DOHH2 (cell line): ENCODE data around the gene GSTA5.

ENCODE experiments used
- CTCF ChIP-seq: fragments of 200-600 bp; sonication (generic); IDR thresholded peaks from one replicate; pipeline ENCODE4 v1.5.1; 2014; ENCODE audit warnings: antibody characterized with exemption, mild to moderate bottlenecking, low read depth, low read length; ENCODE audit not compliant: poor library complexity, severe bottlenecking
- EZH2phosphoT487 ChIP-seq: fragments of 200-600 bp; sonication (generic); IDR thresholded peaks from 2 replicates; pipeline ENCODE4 v1.6.1; 2017; ENCODE audit warnings: borderline replicate concordance, mild to moderate bottlenecking, antibody characterized with exemption, low read length, moderate library complexity, mixed read lengths

- TF ChIP-seq CTCF: peak; percentile 84
- no peak for TF ChIP-seq EZH2phosphoT487
These were observed 41.6 kb upstream of the GSTA5 start for GRCh38 chr6:52881996-52882841.
